HepG2 (cell line): ENCODE measurements around the gene TBC1D22A. TPM values are rescaled to one million over a fixed set of nuclear protein-coding genes. Genes with fewer than 3 reads are reported as not detected.

Source experiments
- ATAC-seq: fragments of 200-7000 bp; cut with Tn5 transposase; 3 replicates; pipeline ENCODE4 v1.9.1; 2020; ENCODE audit warnings: mild to moderate bottlenecking, moderate library complexity
- BruUV-seq: library from RNA; stranded (reverse); fragments of 400-500 nt; replicated peaks from 2 replicates; lab custom pipeline; 2021; lab: Mats Ljungman, UMichigan
- CTCF ChIA-PET: fragments of 300-600 bp; formaldehyde crosslinking; extraction: SDS; loops from one replicate; lab custom pipeline; 2021; ENCODE audit warnings: low total read pairs, inconsistent platforms, low intra/inter-chr PET ratio; lab: Yijun Ruan, JAX
- POLR2A ChIA-PET: fragments of 350-600 bp; sonication (Branson Sonifier 250); formaldehyde crosslinking; loops from one replicate; lab custom pipeline; 2020; ENCODE audit warnings: antibody characterized with exemption, inconsistent platforms; lab: Yijun Ruan, JAX
- DNase-seq: peaks from one replicate; pipeline ENCODE4 v3.0.0-alpha.2; 2015; ENCODE audit warnings: low spot score
- FAIRE-seq: peaks from 3 replicates; lab custom pipeline; 2011; peaks lifted over from hg19 to GRCh38; lab: Jason Lieb, UNC
- H2AFZ ChIP-seq: one replicate; pipeline ENCODE4 v1.6.1; 2011; ENCODE audit warnings: low read length, inconsistent platforms
- H3K27ac ChIP-seq: fragments of 300-600 bp; 3 replicates; pipeline ENCODE4 v1.8.0; 2011; ENCODE audit warnings: mixed run types, mild to moderate bottlenecking, mixed read lengths, low read length, inconsistent platforms; ENCODE audit not compliant: insufficient read depth; ENCODE audit errors: extremely low read length
- H3K27me3 ChIP-seq, 2 experiments: fragments of 200-600 bp in 1 of 2; 2 replicates in 1 of 2; 3 replicates in 1 of 2; pipeline versions ENCODE4 v1.6.0 to v1.8.0; 2011; ENCODE audit warnings: low read length in 2 of 2, mild to moderate bottlenecking in 2 of 2, moderate library complexity in 2 of 2, inconsistent platforms in 1 of 2; ENCODE audit not compliant: insufficient read depth in 2 of 2, control insufficient read depth in 1 of 2
- H3K36me3 ChIP-seq, 2 experiments: fragments of 200-600 bp in 1 of 2; replicated peaks in 1 of 2; 2 replicates in 1 of 2; 3 replicates in 1 of 2; pipeline versions ENCODE4 v1.5.1 to v1.8.0; 2011; ENCODE audit warnings: low read length in 2 of 2, inconsistent platforms in 1 of 2; ENCODE audit not compliant: insufficient read depth in 2 of 2, control insufficient read depth in 1 of 2
- H3K4me1 ChIP-seq: 2 replicates; pipeline ENCODE4 v1.5.1; 2012; ENCODE audit warnings: low read length, inconsistent platforms; ENCODE audit not compliant: insufficient read depth
- H3K4me2 ChIP-seq: 2 replicates; pipeline ENCODE4 v1.6.0; 2011; ENCODE audit warnings: low read depth, low read length, inconsistent platforms
- H3K4me3 ChIP-seq, 3 experiments: fragments of 200-600 bp in 1 of 3; sonication (generic), shearing (Covaris generic) in 1 of 3; replicated peaks in 1 of 3; 2 replicates each; pipeline ENCODE4 v1.5.1; 2011 to 2016; ENCODE audit warnings: low read length in 3 of 3, inconsistent platforms in 2 of 3, low read depth in 2 of 3, mild to moderate bottlenecking in 2 of 3, control low read depth in 1 of 3, mixed read lengths in 1 of 3; ENCODE audit not compliant: insufficient read depth in 1 of 3
- H3K79me2 ChIP-seq: one replicate; pipeline ENCODE4 v1.6.1; 2011; ENCODE audit warnings: low read length, inconsistent platforms; ENCODE audit not compliant: insufficient read depth
- H3K9ac ChIP-seq: 2 replicates; pipeline ENCODE4 v1.6.0; 2011; ENCODE audit warnings: mild to moderate bottlenecking, low read depth, low read length, inconsistent platforms; ENCODE audit not compliant: insufficient read depth
- H3K9me3 ChIP-seq: 2 replicates; pipeline ENCODE4 v1.5.1; 2012; ENCODE audit warnings: mild to moderate bottlenecking, low read length
- H4K20me1 ChIP-seq: 2 replicates; pipeline ENCODE4 v1.6.0; 2011; ENCODE audit warnings: inconsistent platforms, mild to moderate bottlenecking, low read length, moderate library complexity; ENCODE audit not compliant: insufficient read depth
- MYNN ChIP-seq: sonication (generic); formaldehyde crosslinking; IDR thresholded peaks from 2 replicates; pipeline ENCODE4 v1.4.0; 2020; ENCODE audit warnings: mild to moderate bottlenecking, low read depth, missing genetic modification reagents
- RFX1 ChIP-seq: fragments of 450-650 bp; IDR thresholded peaks from 2 replicates; pipeline ENCODE4 v1.6.1; 2017
- TOPORS ChIP-seq: sonication (generic); formaldehyde crosslinking; IDR thresholded peaks from 2 replicates; pipeline ENCODE4 v1.8.0; 2023; ENCODE audit warnings: mild to moderate bottlenecking, missing genetic modification reagents
- ZBTB7A ChIP-seq: sonication (generic); formaldehyde crosslinking; IDR thresholded peaks from 2 replicates; pipeline ENCODE4 v1.8.0; 2022; ENCODE audit warnings: mild to moderate bottlenecking, missing genetic modification reagents
- WGBS: methylation state at CpG from one replicate; pipeline ENCODE4 v1.1.6; 2017; ENCODE audit warnings: low lambda C conversion rate; 5-methylcytosine and 5-hydroxymethylcytosine counted together
- in situ Hi-C: cut with HindIII; loops from 2 replicates; pipeline ENCODE4 v1.10.0; 2017; ENCODE audit warnings: low pct_unique_long_range_greater_than_20kb; ENCODE audit not compliant: extremely low pct_ligation_motif_present
- intact Hi-C: fragments of 100-400 bp; cut with micrococcal nuclease; formaldehyde crosslinking; loops from one replicate; pipeline ENCODE4 v1.10.0; 2022; ENCODE audit not compliant: unreplicated experiment
- polyA plus RNA-seq, 8 experiments: library from polyadenylated mRNA; depleted of rRNA in 3 of 8; stranded (reverse) in 7 of 8; unstranded in 1 of 8; fragments of >200 nt; fragmentation: Illumina TruSeq in 4 of 8; extraction: Trizol in 4 of 8; gene quantifications; 2 replicates each; pipeline versions ENCODE4 v1.2.1 to v1.2.3, GENCODE V29; 2011 to 2016; ENCODE audit warnings: low read depth in 4 of 8, missing spikeins in 1 of 8, mixed read lengths in 1 of 8; ENCODE audit not compliant: insufficient read depth in 1 of 8
- total RNA-seq, 5 experiments: library from RNA; depleted of rRNA; stranded (reverse); fragments of >200 nt; fragmentation: Illumina TruSeq; extraction: Trizol; gene quantifications; 2 replicates each; pipeline ENCODE4 v1.2.3, GENCODE V29; 2016; ENCODE audit warnings: low read depth in 1 of 5

Gene TBC1D22A
- total and polyA plus RNA-seq, 2 of the 13 experiments (the other 11 are each of a cell fraction or from before 2014, with no cell fraction given), result 17.3 to 18.0 TPM

GRCh38 chr22:47205554-47205953 is 443.1 kb downstream of the TBC1D22A start:
- Histone ChIP-seq H3K4me2 (no peak overlapping the region), H3K27ac (no peak overlapping the region), H3K4me3 (no peak overlapping the region), H3K9ac (no peak overlapping the region), H3K9me3 (no peaks in the 10 kb centered on the region), H3K79me2 (no peaks in the 10 kb centered on the region), H3K27me3 (peaks cover 9 to 75% of the 10 kb centered on the region in 2 experiments; a peak in 4 of 5 replicates), H3K4me1 (no peaks in the 10 kb centered on the region), H3K36me3 (no peaks in the 10 kb centered on the region), H4K20me1 (peaks cover 3% of the 10 kb centered on the region; the same call in 1 of the 2 replicates), H2AFZ (no peak overlapping the region)
- no peak for ATAC-seq
- no peak for DNase-seq
- in situ Hi-C loops (loop anchor here (25.0 kb wide), 1 partner anchor 1282 kb away; a partner anchor contains a TSS), intact Hi-C loops (no loop called here)
- 45% methylated on average over 6 of the region's 10 CpGs for WGBS
- TF ChIP-seq MYNN (CRISPR knock-in tag), result no peak
- TF ChIP-seq ZBTB7A, result no peak
- ChIA-PET CTCF (no interaction called here), POLR2A (no interaction called here)
- no peak for FAIRE-seq
- no TSS peak for BruUV-seq

- TF ChIP-seq RFX1 (0 out of 2 replicates have a peak, but pooled peaks have one; percentile 19), TOPORS (no peak)
- TF ChIP-seq, all 625 proteins: peak for 1
- H3K4me2 ChIP-seq, result no peak overlapping the region
- no peak overlapping the region for H2AFZ ChIP-seq
- H3K9ac ChIP-seq, result no peak overlapping the region
- 13% methylated on average over 3 of the region's 3 CpGs for WGBS
- ChIA-PET POLR2A (no interaction called here), CTCF (no interaction called here)
- DNase-seq (no peak), ATAC-seq (no peak), FAIRE-seq (no peak)
- no peak overlapping the region for H3K4me3 ChIP-seq
- H3K36me3 ChIP-seq, result no peaks in the 10 kb centered on the region
- no peaks in the 10 kb centered on the region for H3K9me3 ChIP-seq
- in situ Hi-C loops, result loop anchor here (25.0 kb wide), 1 partner anchor 1281 kb away; a partner anchor contains a TSS
- no TSS peak for BruUV-seq
- intact Hi-C loops, result no loop called here
- H3K79me2 ChIP-seq, result no peaks in the 10 kb centered on the region
- H4K20me1 ChIP-seq, result no peaks in the 10 kb centered on the region
- no peak overlapping the region for H3K27ac ChIP-seq
- H3K27me3 ChIP-seq, result peaks cover 8 to 69% of the 10 kb centered on the region in 2 experiments; a peak in 4 of 5 replicates
- H3K4me1 ChIP-seq, result no peaks in the 10 kb centered on the region
Measured at GRCh38 chr22:47206164-47206563, 443.7 kb downstream of the TBC1D22A start.
